ENCODE results near the gene NEDD4L. TPM values are rescaled to one million over a fixed set of nuclear protein-coding genes. Genes with fewer than 3 reads are reported as not detected.
"Not testable (repeated sequence)": the region's sequence is repeated elsewhere in the genome, so short reads cannot be mapped to it uniquely, and the experiment has no call there.

The NEDD4L gene
- total RNA-seq, 1 donor from 2014 or later: 135 TPM

DNA sequence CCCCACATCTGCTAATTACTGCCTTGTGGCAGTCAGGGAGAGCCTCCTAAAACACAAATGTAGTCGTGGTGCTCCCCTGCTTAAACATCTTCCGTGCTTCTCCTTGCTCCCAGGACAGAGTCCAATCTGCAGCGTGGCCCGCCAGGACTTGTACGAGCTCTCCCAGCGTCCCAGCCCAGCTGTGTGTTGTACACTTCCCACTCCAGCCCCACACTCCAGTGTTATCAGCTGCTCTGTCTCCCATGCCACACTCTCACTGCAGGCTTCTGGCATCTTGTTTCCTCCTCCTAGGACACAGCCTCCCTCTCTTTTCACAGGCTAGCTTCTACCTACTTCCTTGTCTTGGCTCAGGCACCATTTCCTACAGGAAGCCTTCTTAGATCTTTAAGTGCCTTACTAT, 385.4 kb downstream of the NEDD4L start:
- H3K9me3 Mint-ChIP-seq: no peaks in the 10 kb centered on the region
- no peak overlapping the region for H3K4me3 Mint-ChIP-seq
- no peak for DNase-seq (ENCODE audit: low spot score in 2 of 2, unreplicated experiment in 2 of 2)
- no peak overlapping the region for H3K27ac Mint-ChIP-seq
- H3K27me3 Mint-ChIP-seq (ENCODE audit: low read depth): peaks cover 4% of the 10 kb centered on the region
- no peak for TF ChIP-seq CTCF (IDR thresholded peaks at IDR 0.05; ENCODE audit: unreplicated experiment)
- no peaks in the 10 kb centered on the region for H3K36me3 Mint-ChIP-seq
- peaks cover 4% of the 10 kb centered on the region for H3K4me1 Mint-ChIP-seq

- H3K4me1 Mint-ChIP-seq: peaks cover 4% of the 10 kb centered on the region
- H3K4me3 Mint-ChIP-seq: no peak overlapping the region
- DNase-seq (ENCODE audit: low spot score in 2 of 2, unreplicated experiment in 2 of 2): no peak
- peaks cover 4% of the 10 kb centered on the region for H3K27me3 Mint-ChIP-seq (ENCODE audit: low read depth)
- no peak for TF ChIP-seq CTCF (IDR thresholded peaks at IDR 0.05; ENCODE audit: unreplicated experiment)
- H3K27ac Mint-ChIP-seq: no peak overlapping the region
- no peaks in the 10 kb centered on the region for H3K36me3 Mint-ChIP-seq
- peaks cover 6% of the 10 kb centered on the region for H3K9me3 Mint-ChIP-seq
Measured at GRCh38 chr18:58431215-58431614, 387.2 kb downstream of the NEDD4L start.

GRCh38 chr18:58432050-58432727, 388.2 kb downstream of the NEDD4L start:
- Mint-ChIP-seq H3K36me3 (no peaks in the 10 kb centered on the region), H3K27me3 (ENCODE audit: low read depth) (peaks cover 4% of the 10 kb centered on the region)

DNA sequence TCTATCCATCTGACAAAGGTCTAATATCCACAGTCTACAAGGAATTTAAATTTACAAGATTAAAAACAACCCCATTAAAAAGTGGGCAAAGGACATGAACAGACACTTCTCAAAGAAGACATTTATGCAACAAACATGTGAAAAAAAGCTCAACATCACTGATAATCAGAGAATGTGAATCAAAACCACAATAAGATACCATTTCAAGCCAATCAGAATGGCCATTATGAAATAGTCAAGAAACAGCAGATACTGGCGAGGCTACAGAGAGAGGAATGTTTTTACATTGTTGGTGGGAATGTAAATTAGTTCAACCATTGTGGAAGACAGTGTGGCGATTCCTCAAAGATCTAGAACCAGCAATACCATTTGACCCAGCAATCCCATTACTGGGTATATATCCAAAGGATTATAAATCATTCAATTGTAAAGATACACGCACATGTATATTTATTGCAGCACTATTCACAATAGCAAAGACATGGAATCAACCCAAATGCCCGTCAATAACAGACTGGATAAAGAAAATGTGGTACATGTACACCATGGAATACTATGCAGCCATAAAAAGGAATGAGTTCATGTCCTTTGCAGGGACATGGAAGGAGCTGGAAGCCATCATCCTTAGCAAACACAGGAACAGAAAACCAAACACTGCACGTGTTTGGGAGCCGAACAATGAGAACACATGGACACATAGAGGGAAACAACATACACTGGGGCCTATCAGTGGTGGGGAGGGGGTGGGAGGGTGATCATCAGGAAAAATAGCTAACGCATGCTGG, 391.4 kb downstream of the NEDD4L start:
- H3K4me3 Mint-ChIP-seq; H3K36me3 Mint-ChIP-seq; H3K27ac Mint-ChIP-seq; H3K4me1 Mint-ChIP-seq; H3K27me3 Mint-ChIP-seq (ENCODE audit: low read depth); DNase-seq (ENCODE audit: low spot score in 2 of 2, unreplicated experiment in 2 of 2); H3K9me3 Mint-ChIP-seq: not testable (repeated sequence)

More at GRCh38 chr18:58432050-58432727, 388.2 kb downstream of the NEDD4L start:
- peaks cover 6% of the 10 kb centered on the region for H3K9me3 Mint-ChIP-seq
- H3K27ac Mint-ChIP-seq: no peak overlapping the region
- H3K4me3 Mint-ChIP-seq: no peak overlapping the region
- H3K4me1 Mint-ChIP-seq: peaks cover 4% of the 10 kb centered on the region
- DNase-seq (ENCODE audit: low spot score in 2 of 2, unreplicated experiment in 2 of 2): no peak
- TF ChIP-seq CTCF (IDR thresholded peaks at IDR 0.05; ENCODE audit: unreplicated experiment): no peak

GRCh38 chr18:58438161-58438957, 394.3 kb downstream of the NEDD4L start:
- no peak for TF ChIP-seq CTCF (IDR thresholded peaks at IDR 0.05; ENCODE audit: unreplicated experiment)
- Mint-ChIP-seq H3K9me3 (peaks cover 6% of the 10 kb centered on the region), H3K27ac (no peak overlapping the region), H3K27me3 (ENCODE audit: low read depth) (peaks cover 22% of the 10 kb centered on the region), H3K36me3 (no peaks in the 10 kb centered on the region), H3K4me1 (peaks cover 8% of the 10 kb centered on the region), H3K4me3 (no peak overlapping the region)
- DNase-seq (ENCODE audit: low spot score in 2 of 2, unreplicated experiment in 2 of 2): no peak

DNA sequence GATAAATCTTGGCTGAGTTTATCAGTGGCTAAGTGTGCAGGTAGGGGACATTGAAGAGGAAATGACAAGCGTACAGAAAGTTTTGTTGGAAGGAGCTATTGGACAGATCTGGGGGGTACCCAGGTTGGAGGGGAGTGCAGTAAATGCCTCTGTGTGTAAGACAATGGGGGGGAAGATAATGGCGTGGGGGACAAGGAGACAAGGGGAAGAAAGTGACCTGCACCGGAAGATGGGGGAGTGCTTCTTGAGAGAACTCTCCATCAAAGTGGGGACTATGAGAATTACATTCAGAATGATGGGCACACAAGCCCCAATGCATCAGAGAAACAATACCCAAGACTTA, 394.9 kb downstream of the NEDD4L start:
- no peak overlapping the region for H3K4me3 Mint-ChIP-seq
- H3K27me3 Mint-ChIP-seq (ENCODE audit: low read depth): peaks cover 22% of the 10 kb centered on the region
- no peak for DNase-seq (ENCODE audit: low spot score in 2 of 2, unreplicated experiment in 2 of 2)
- no peak for TF ChIP-seq CTCF (IDR thresholded peaks at IDR 0.05; ENCODE audit: unreplicated experiment)
- no peak overlapping the region for H3K27ac Mint-ChIP-seq
- H3K4me1 Mint-ChIP-seq: peaks cover 11% of the 10 kb centered on the region
- peaks cover 6% of the 10 kb centered on the region for H3K9me3 Mint-ChIP-seq
- H3K36me3 Mint-ChIP-seq: no peaks in the 10 kb centered on the region
